ENCODE measurements around the gene MXD4. TPM values are rescaled to one million over a fixed set of nuclear protein-coding genes. Genes with fewer than 3 reads are reported as not detected.

Gene MXD4
- total RNA-seq, 5 donors from 2014 or later (not counting 1 experiment from before 2014, with no cell fraction given) = 57.0 to 125 (median 78.2) TPM

GRCh38 chr4:2257361-2258081, 4.4 kb downstream of the MXD4 start:
- Mint-ChIP-seq H3K4me3 (no peak overlapping the region), H3K4me1 (peaks cover 10 to 20% (median 11%) of the 10 kb centered on the region in 3 donors)
- H3K36me3 ChIP-seq (ENCODE audit: control insufficient read depth in 2 of 2, extremely low read depth in 1 of 2, insufficient read depth in 1 of 2, low read length in 1 of 2) = peaks cover 8 to 62% of the 10 kb centered on the region in 2 donors

GRCh38 chr4:2256781-2257191, 5.1 kb downstream of the MXD4 start:
- H3K36me3 ChIP-seq (ENCODE audit: control insufficient read depth in 2 of 2, extremely low read depth in 1 of 2, insufficient read depth in 1 of 2, low read length in 1 of 2) = peaks cover 8 to 69% of the 10 kb centered on the region in 2 donors
- H3K36me3 Mint-ChIP-seq = peaks cover 17% of the 10 kb centered on the region
- H3K27me3 ChIP-seq (replicated peaks in 1 of 2; ENCODE audit: control insufficient read depth in 2 of 2, extremely low read depth in 1 of 2, insufficient read depth in 2 of 2, low read length in 1 of 2) = no peaks in the 10 kb centered on the region
- ChIA-PET CTCF (no interaction called here), POLR2A (no interaction called here)
- peaks cover 6 to 45% of the 10 kb centered on the region in 2 experiments for H3K4me1 ChIP-seq (ENCODE audit: control insufficient read depth in 1 of 2, extremely low read depth in 1 of 2, insufficient read depth in 2 of 2, low read length in 2 of 2)
- no peak overlapping the region for H3K27ac Mint-ChIP-seq
- no peaks in the 10 kb centered on the region for H3K27me3 Mint-ChIP-seq
- H3K4me1 Mint-ChIP-seq = peaks cover 10 to 20% (median 11%) of the 10 kb centered on the region in 3 donors
- 88% methylated on average over 9 of the region's 12 CpGs for WGBS (ENCODE audit: insufficient coverage)
- H3K9me3 ChIP-seq = no peaks in the 10 kb centered on the region
- no peak overlapping the region for H3K27ac ChIP-seq (ENCODE audit: low read length)
- ATAC-seq (replicated peaks in 1 of 4) (no peak), DNase-seq (peak in 6 of 35 experiments; percentile 1 to 22 (median 4))
- no peaks in the 10 kb centered on the region for H3K9me3 Mint-ChIP-seq
- H3K4me3 ChIP-seq (ENCODE audit: control insufficient read depth in 1 of 2, extremely low read depth in 1 of 2, low read length in 1 of 2) = no peak overlapping the region
- no peak overlapping the region for H3K4me3 Mint-ChIP-seq

More at GRCh38 chr4:2257361-2258081, 4.4 kb downstream of the MXD4 start:
- peak in 5 of 35 experiments; percentile 1 to 23 (median 4) for DNase-seq
- Histone ChIP-seq H3K27ac (ENCODE audit: low read length) (no peak overlapping the region), H3K4me1 (ENCODE audit: control insufficient read depth in 1 of 2, extremely low read depth in 1 of 2, insufficient read depth in 2 of 2, low read length in 2 of 2) (peaks cover 6 to 45% of the 10 kb centered on the region in 2 experiments), H3K4me3 (ENCODE audit: control insufficient read depth in 1 of 2, extremely low read depth in 1 of 2, low read length in 1 of 2) (no peak overlapping the region), H3K9me3 (no peaks in the 10 kb centered on the region), H3K27me3 (replicated peaks in 1 of 2; ENCODE audit: control insufficient read depth in 2 of 2, extremely low read depth in 1 of 2, insufficient read depth in 2 of 2, low read length in 1 of 2) (no peaks in the 10 kb centered on the region)
- no peak for ATAC-seq (replicated peaks in 1 of 4)
- Mint-ChIP-seq H3K9me3 (no peaks in the 10 kb centered on the region), H3K36me3 (peaks cover 17% of the 10 kb centered on the region), H3K27me3 (no peaks in the 10 kb centered on the region), H3K27ac (peak overlapping the region in 1 of 2 donors; percentile 22)
- 89% methylated on average over 14 of the region's 14 CpGs for WGBS (ENCODE audit: insufficient coverage)
- POLR2A ChIA-PET = no interaction called here
- CTCF ChIA-PET = no interaction called here

DNA sequence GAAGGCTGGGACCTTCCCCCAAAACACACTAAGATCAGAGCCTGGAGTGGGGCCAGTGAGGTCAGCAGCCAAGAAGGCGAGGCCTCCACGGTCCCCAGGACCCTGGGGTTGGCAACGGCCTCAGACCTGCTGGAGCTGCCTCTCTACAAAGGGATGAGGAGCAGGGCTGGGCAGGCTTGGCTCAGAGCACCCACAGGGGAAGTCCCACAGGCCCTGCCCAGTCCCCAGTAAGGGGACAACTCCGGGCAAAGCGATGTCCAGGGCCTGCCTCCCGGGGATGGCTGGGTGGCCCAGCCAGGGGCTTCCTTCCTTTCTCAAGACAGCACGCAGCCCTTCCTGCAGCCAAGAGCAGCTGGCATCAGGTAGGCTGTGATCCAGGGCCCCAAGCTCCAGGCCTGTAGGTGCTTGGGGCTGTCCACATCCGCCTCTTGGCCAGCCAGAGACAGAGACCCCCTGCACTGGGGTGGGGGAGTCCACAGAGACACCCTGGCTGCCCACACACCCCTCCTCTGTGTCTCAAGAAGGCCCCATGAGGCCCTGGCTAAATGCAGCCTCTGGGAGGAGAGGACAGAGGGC, 5.7 kb downstream of the MXD4 start:
- Histone ChIP-seq H3K4me3 (ENCODE audit: control insufficient read depth in 1 of 2, extremely low read depth in 1 of 2, low read length in 1 of 2) (no peak overlapping the region), H3K4me1 (ENCODE audit: control insufficient read depth in 1 of 2, extremely low read depth in 1 of 2, insufficient read depth in 2 of 2, low read length in 2 of 2) (peaks cover 6 to 45% of the 10 kb centered on the region in 2 experiments), H3K27ac (ENCODE audit: low read length) (no peak overlapping the region), H3K27me3 (replicated peaks in 1 of 2; ENCODE audit: control insufficient read depth in 2 of 2, extremely low read depth in 1 of 2, insufficient read depth in 2 of 2, low read length in 1 of 2) (no peaks in the 10 kb centered on the region), H3K36me3 (ENCODE audit: control insufficient read depth in 2 of 2, extremely low read depth in 1 of 2, insufficient read depth in 1 of 2, low read length in 1 of 2) (peaks cover 12 to 73% of the 10 kb centered on the region in 2 donors), H3K9me3 (no peaks in the 10 kb centered on the region)
- ChIA-PET CTCF (no interaction called here), POLR2A (no interaction called here)
- Mint-ChIP-seq H3K27ac (no peak overlapping the region), H3K27me3 (no peaks in the 10 kb centered on the region), H3K36me3 (peaks cover 17% of the 10 kb centered on the region), H3K4me3 (no peak overlapping the region), H3K4me1 (peaks cover 10 to 20% (median 11%) of the 10 kb centered on the region in 3 donors), H3K9me3 (no peaks in the 10 kb centered on the region)
- WGBS (ENCODE audit: insufficient coverage) = 82% methylated on average over 6 of the region's 8 CpGs
- no peak for ATAC-seq (replicated peaks in 1 of 4)
- DNase-seq = peak in 4 of 35 experiments; percentile 2 to 21 (median 5)

GRCh38 chr4:2255501-2256155, 6.3 kb downstream of the MXD4 start:
- no peaks in the 10 kb centered on the region for H3K9me3 ChIP-seq
- POLR2A ChIA-PET = no interaction called here

GRCh38 chr4:2254665-2255500, 7.0 kb downstream of the MXD4 start:
- WGBS (ENCODE audit: insufficient coverage) = 95% methylated on average over 10 of the region's 32 CpGs
- Mint-ChIP-seq H3K27me3 (no peaks in the 10 kb centered on the region), H3K36me3 (peaks cover 17% of the 10 kb centered on the region), H3K27ac (no peak overlapping the region), H3K4me1 (peaks cover 5 to 16% (median 11%) of the 10 kb centered on the region in 3 donors), H3K4me3 (no peak overlapping the region), H3K9me3 (no peaks in the 10 kb centered on the region)
- Histone ChIP-seq H3K4me1 (ENCODE audit: control insufficient read depth in 1 of 2, extremely low read depth in 1 of 2, insufficient read depth in 2 of 2, low read length in 2 of 2) (peaks cover 0 to 32% of the 10 kb centered on the region in 2 experiments), H3K4me3 (ENCODE audit: control insufficient read depth in 1 of 2, extremely low read depth in 1 of 2, low read length in 1 of 2) (no peak overlapping the region), H3K9me3 (no peaks in the 10 kb centered on the region), H3K27me3 (replicated peaks in 1 of 2; ENCODE audit: control insufficient read depth in 2 of 2, extremely low read depth in 1 of 2, insufficient read depth in 2 of 2, low read length in 1 of 2) (no peaks in the 10 kb centered on the region), H3K27ac (ENCODE audit: low read length) (no peak overlapping the region), H3K36me3 (ENCODE audit: control insufficient read depth in 2 of 2, extremely low read depth in 1 of 2, insufficient read depth in 1 of 2, low read length in 1 of 2) (peaks cover 16 to 77% of the 10 kb centered on the region in 2 donors)
- no peak for ATAC-seq (replicated peaks in 1 of 4)
- POLR2A ChIA-PET = interaction anchor here in 1 of 2 donors (0.7 kb wide), 1 partner anchor 72 kb away, joined by 3 read pairs; no protein-coding TSS in a partner anchor
- CTCF ChIA-PET = no interaction called here
- peak in 4 of 35 experiments; percentile 0 to 21 (median 0) for DNase-seq

More at GRCh38 chr4:2255501-2256155, 6.3 kb downstream of the MXD4 start:
- Mint-ChIP-seq H3K4me1 (peaks cover 10 to 20% (median 11%) of the 10 kb centered on the region in 3 donors), H3K27me3 (no peaks in the 10 kb centered on the region), H3K9me3 (no peaks in the 10 kb centered on the region), H3K36me3 (peaks cover 17% of the 10 kb centered on the region), H3K27ac (no peak overlapping the region), H3K4me3 (no peak overlapping the region)
- Histone ChIP-seq H3K36me3 (ENCODE audit: control insufficient read depth in 2 of 2, extremely low read depth in 1 of 2, insufficient read depth in 1 of 2, low read length in 1 of 2) (peaks cover 12 to 78% of the 10 kb centered on the region in 2 donors), H3K4me3 (ENCODE audit: control insufficient read depth in 1 of 2, extremely low read depth in 1 of 2, low read length in 1 of 2) (no peak overlapping the region), H3K27ac (ENCODE audit: low read length) (no peak overlapping the region), H3K4me1 (ENCODE audit: control insufficient read depth in 1 of 2, extremely low read depth in 1 of 2, insufficient read depth in 2 of 2, low read length in 2 of 2) (peaks cover 5 to 39% of the 10 kb centered on the region in 2 experiments), H3K27me3 (replicated peaks in 1 of 2; ENCODE audit: control insufficient read depth in 2 of 2, extremely low read depth in 1 of 2, insufficient read depth in 2 of 2, low read length in 1 of 2) (no peaks in the 10 kb centered on the region)
- no peak for ATAC-seq (replicated peaks in 1 of 4)
- 88% methylated on average over 13 of the region's 18 CpGs for WGBS (ENCODE audit: insufficient coverage)
- peak in 5 of 35 experiments; percentile 0 to 22 (median 2) for DNase-seq
- CTCF ChIA-PET = no interaction called here
